GM15510 (cell line): ENCODE measurements around the gene ABCF2.

Experiments used
- POLR2A ChIP-seq: IDR thresholded peaks from 3 replicates; pipeline ENCODE4 v1.6.1; 2011; ENCODE audit warnings: borderline replicate concordance; ENCODE audit not compliant: insufficient read length; ENCODE audit errors: extremely low read depth

Gene ABCF2

DNA sequence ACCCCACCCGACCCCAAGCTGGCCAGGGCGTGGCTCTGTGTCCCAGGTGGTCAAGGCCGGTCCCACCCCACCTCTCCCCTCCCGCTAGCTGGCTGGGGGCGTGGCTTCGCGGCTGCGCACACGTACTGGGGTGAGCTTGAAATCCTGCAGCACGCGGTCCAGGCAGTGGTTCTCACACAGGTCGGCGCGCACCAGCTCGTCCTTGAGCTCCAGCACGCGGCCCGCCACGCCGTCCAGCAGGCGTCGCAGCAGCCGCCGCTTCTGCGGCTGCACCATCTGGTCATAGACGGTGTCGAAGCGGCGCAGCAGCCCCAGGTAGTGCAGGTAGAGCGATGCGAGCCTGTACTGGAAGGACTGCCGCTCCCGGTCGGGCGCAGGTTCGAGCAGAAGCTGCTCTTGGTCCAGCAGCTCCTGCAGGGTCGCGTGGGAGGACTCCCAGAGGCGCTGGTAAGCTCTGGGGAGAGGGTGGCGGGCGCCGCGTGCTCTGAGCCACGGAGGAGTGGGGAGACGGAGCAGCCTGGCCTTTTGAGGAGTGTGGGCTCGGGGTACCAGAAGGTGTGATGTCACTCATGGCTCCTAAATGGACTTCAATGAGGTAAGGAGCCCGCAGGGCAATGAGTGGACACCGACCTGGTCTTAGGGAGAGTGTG lies 22.5 kb downstream of the ABCF2 start:
- TF ChIP-seq POLR2A, result no peak

DNA sequence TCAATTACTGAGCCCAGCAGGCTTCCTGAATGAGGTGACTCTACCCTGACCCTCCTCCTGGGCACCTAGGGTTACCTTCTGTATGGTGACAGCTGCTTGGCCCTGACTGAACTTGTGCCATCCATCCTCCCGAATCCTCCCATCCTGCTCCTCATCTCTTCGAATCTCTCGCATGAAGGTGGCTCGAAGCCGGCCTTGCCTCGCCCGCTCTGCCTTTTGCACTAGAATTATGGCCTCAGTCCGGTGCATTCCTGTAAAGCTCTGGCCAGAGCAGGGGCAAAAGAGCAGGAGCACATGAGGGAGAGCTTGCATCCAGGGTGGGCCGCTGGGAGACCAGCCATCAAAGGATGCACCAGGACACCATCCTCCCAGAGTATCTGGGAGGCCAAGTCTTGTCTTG lies 24.2 kb downstream of the ABCF2 start:
- no peak for TF ChIP-seq POLR2A

DNA sequence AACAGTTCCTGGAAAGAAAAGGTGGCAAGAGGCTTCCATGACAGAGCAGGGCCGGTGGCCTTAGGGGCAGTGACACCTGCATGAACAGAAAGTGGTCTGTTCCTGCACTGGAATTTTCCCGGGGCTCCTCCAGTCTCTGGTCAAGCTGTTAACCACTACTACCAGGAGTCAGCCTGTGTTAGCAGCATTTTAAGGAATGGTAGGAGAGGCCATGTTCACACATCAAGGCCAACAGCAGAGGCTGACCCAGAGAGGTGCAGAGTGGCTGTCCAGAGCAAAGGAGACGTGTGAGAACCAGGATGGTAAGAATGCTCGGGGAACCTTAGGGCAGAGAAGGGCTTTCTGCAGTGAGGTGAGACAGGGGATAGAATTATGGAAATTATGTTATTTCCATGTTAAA lies 25.3 kb downstream of the ABCF2 start:
- no peak for TF ChIP-seq POLR2A

DNA sequence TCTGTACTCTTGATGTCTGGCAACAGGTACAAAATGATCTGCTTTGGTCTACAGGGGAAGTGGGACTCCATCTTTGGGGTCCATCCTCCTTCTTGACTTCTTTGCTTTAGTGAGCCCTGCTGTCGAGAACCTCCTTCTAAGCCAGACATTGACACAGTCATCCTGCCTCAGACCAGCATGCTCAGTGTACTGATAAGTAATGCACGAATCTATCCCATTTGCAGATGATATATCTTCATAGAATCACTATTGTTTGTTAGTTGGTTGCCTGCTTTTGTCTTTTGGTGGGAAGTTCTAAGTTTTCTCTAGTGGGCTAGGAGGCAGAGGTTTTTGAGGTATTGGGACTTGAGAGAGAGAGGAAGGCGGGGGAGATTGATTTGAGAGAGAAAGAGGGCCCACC lies 25.7 kb downstream of the ABCF2 start:
- no peak for TF ChIP-seq POLR2A

DNA sequence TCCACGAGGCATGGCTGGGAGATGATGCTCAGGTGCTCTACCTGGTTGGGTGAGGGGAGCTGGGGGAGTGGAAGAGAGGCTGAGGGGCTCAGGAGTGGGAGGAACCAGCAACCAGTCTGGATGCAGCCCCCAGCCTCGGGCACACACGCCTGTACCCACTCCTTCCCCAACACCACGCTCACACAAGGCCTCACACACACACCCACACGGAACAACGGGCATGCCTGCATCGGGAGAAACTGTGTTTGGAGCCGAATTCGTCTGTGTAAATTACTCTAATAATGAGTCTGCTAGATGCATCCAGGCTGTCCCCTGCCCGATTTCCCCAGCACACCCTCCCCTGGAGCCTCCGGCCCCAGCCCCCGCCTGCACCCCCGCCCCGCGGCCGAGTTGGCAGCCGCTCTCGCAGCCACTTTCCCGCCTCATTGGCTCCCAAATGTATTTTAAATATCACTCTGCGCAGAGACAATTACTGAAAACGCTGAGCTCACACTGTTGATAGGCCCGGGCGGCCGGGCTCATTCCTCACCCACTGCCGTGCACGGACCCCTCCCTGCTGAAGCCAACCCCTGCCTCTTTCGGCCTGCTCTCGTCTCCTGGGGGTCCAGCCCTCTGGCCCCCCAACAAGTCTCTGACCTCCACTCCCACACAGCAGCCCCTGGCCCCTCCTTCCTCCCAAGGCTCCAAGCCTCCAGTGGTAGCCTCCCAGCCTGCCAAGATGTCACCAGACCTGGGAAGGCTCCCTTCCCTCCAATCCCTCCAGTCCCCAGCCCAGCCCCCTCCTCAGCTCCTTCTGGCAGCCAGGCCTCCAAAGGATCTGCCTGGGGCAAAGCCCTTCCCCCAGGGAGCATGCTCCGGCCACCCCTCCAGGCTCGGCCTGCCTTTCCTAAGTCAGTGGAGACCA lies 27.8 kb downstream of the ABCF2 start:
- TF ChIP-seq POLR2A, result no peak

DNA sequence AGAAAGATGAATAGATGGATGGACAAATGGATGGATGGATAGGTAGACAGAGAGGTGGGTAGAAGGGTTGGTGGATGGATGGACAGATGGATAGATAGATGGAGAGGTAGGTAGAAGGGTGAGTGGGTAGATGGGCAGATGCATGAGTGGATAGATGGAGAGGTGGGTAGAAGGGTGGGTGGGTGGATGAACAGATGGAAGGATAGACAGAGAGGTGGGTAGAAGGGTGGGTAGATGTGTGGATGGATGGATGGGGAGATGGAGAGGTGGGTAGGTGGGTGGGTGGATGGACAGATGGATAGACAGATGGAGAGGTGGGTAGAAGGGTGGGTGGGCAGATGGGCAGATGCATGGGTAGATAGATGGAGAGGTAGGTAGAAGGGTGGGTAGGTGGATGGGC lies 29.1 kb downstream of the ABCF2 start:
- no peak for TF ChIP-seq POLR2A

DNA sequence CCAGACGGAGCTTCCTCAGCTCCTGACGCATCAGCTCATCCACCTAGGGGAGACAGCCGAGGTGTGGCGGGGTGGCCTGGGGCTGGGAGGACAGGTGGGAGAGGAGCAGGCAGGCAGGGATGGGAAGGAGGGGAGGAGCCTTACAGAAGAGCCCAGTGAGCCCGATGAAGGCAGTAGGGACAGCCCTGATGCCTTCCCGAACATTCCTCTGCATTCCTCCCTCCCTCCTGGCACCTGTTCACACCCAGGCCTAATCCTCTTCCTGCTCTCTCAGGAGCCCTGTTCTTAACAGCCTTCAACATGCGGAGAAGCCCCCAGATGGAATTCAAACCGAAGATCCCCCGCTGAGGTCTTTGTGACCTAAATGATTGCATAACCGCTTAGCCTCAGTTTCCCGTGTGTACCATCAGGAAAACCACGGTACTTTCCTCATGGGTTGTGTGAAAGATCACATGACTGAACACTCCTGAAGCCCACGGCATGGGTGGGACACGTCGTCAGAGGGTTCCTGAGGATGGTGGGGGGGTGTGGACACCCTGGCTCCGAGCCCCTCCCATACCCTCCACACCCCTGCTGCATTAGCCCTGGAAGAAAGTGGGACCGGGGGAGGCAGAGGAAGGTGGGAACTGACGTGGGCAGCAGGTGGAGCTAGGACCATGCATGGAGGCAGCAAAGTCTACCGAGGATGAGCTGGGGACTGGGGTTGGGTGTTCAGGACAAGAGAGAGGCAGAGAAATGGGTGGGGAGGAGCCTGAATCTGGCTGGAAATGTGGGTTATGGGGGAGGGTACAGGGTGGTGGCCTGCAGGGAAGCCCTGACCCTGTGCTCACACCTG lies 31.2 kb downstream of the ABCF2 start:
- no peak for TF ChIP-seq POLR2A

DNA sequence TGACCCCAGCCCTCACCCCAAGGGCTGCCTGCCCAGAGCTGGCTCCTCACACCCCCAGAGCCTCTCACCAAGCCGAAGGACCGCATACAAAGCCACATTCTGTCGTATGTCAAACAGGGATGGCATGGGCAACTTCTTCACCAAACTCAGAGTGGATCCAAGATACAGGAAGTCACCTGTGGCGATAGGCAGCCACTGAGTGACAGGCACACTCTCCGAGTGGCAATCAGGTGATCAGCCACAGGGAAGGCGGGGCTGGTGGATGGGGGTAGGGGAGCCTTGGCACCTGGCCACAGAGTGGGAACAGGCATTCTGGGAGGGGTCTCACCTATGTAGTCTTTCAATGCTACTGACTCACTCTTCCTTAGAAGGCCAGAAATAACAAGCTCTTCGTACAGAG lies 32.8 kb downstream of the ABCF2 start:
- TF ChIP-seq POLR2A, result no peak

DNA sequence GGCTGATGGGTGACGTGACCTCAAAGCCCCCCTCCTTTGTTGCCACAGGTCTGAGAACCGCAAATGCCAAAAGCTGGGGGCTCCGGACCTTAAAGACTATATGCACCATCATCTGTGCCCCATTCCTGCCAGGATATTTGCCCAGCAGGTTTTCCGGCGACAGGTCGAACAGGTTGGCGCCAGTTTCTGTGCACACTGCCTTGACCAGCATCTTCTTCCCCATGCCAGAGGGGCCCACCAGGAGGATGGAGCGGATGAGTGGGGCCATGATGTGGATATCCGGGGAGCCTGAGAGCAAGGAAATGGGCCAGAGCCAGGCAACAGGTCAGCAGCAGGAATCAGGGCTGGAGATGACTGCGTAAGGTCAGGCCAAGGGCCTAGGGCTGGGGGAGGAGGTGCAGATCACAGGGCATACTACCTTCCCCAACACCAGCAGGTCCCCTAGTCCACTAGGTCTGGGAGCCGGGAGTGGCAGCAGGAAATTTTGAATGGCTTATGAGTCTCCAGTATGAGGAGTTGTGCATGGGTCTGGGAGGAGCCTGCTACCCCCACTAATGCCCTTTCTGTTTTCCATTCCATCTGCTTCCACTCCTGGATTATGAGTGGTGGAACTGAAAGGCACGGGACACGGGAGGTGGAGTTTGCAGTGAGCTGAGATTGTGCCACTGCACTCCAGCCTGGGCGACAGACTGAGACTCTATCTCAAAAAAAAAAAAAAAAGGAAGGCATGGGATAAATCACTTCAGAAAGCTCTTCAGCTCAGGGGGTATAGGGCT lies 33.6 kb downstream of the ABCF2 start:
- no peak for TF ChIP-seq POLR2A

DNA sequence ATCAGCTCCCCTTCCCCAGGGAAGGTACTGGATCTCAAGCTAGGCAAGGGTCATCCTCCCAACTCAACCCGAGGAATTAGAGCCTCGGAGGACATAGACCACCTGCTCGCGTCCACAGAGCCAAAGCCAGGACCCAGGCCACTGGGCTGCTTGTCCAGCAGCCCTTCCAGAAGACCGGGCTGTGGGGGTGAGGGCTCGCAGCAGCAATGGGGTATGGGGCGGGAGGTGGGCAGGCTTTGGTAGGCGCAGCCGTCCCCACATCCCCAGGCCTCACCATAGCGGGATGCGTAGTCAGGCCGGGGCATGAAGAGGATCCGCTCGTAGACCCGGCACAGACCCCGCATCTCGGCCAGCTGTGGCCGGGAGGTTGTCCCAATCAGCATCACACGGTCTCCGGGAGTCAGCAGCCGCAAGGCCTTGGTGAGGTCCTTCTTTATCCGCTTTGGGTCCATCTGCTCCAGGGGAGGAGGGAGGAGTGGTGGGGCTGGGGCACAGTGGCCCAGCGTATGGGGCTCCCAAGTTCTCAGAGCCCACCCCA lies 34.9 kb downstream of the ABCF2 start:
- TF ChIP-seq POLR2A, result no peak

DNA sequence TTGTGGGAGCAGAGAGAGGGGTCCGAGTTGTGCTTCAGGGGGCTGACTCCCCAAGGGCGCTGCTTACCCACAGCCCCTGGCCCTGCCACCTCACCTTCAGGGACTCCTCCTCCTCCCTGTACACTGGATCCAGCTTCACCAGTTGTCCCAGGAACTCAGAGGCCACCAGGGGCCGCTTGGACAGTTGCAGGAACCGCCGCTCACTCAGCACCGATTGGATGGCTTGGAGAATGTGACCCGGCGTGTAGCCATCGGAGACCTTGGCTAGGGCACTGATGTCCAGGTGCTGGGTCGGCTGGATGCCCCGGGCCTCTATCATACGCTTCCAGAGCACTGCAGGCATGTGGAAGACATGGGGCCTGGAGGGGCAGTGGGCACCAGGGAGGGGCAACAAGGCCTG lies 35.5 kb downstream of the ABCF2 start:
- TF ChIP-seq POLR2A, result no peak

DNA sequence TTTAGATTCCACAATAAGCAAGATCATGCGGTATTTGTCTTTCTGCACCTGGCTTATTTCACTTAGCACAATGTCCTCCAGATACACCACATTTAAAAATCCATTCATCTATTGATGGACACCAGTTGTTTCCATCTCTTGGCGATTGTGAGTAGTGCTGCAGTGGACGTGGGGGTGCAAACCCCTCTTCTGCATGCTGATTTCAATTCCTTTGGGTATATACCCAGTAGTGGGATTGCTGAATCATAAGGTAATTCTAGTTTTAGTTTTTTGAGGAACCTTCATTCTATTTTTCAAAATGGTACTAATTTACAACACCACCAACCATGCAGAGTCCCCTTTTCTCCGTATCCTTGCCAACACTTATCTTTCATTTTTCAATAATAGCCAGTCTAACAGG lies 38.0 kb downstream of the ABCF2 start:
- no peak for TF ChIP-seq POLR2A

DNA sequence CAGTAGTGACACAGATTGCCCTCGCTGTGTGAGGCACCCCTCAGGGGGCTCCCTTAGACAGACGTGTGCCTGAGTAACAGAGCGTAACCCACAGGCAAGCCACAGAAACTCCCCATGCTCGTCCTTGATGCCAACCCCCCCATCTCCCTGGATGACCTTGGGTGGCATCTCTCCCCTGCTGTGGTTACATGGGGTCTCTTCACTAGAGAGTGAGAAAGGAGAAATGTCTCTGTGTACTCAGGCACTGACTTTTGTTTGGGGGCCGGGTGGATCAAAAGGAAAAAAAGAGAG lies 38.8 kb downstream of the ABCF2 start:
- no peak for TF ChIP-seq POLR2A

DNA sequence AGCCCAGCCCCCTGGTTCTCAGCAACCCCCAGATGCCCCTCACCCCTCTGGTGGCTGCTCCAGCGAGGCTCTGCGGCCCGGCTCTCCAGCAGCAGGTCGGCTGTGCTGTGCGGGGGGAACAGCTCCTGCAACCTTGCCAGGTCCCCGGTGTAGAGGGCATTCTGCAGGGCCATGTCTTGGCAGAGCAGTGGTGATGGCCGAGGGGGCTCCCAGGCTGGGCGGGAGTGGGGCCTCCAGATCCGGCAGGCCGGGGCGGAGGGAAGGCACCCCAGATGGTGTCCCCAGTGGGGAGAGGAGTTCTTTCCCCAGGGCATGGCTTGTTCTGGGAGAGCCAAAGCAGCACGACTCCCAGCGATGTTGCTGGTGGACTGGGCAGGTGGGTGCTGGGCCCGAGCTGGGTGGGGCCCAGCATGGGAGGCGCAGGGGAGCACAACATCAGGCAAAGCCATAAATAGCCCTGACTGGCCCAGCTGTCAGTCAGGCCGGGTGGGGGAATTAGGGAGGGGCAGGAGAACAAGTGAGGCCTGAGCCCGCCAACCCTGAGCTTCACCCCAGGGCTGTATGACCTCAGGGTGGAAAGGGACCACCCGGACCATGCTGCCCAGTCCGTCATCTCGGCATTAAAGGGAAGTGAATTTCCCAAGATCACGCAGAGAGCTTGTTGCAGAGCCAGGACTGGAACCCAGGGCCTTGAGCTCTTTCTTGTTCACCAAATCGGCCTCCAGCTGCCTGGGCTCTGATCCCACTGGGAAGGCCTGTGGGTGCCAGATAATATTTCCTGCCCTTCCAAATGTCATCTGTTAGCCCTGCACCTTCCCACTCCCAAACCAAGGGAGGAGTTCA lies 39.4 kb downstream of the ABCF2 start:
- TF ChIP-seq POLR2A, result no peak

DNA sequence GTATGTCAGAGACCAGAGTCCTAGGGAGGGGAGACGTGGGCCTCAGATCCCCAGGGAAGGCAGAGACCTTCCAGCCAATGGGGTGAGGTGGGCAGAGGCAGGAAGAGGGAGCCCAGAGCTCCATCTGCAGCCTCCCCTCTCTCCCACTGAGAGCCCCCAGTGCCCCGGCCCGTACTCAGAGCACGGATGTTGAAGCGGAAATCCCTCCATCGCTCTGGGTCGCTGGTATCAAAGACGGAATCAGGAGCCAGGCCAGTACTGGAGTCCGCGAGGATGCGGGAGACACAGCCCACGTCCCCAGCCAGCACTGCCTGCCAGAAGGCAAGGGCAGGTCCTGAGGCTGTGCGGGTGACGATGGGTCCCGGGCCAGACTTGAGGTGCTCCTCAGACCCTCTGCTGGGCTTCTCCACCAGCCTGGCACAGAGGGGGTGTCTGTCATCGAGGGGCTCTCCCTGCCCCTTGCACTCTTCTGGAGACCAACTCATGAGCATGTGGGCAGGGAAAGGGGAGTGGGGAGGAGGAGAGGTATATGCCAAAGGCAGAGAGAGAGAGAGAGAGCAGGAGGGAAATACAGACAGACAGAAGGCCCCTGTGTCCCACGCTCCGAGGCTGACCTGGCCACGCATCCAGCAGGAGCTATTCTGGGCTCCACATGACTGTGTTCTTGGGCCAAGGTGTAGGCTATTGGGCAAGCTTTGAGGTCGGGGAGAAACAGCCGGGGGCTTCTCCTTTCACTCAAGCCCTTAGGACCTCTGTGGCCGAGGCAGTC lies 40.2 kb downstream of the ABCF2 start, which contains the start of gene ASB10:
Gene ASB10 (minus strand): TSS at position 611 of the 769 bp plus-strand sequence. CDS start 120 bp downstream, at position 491.
- no peak for TF ChIP-seq POLR2A
